NCI-H82 treated with DMSO at 0.1 percent for 48 hours (cell line): ENCODE results near the gene ZNF708.
"Not testable (repeated sequence)": the region's sequence is repeated elsewhere in the genome, so short reads cannot be mapped to it uniquely, and the experiment has no call there.

Experiments
- DNase-seq: peaks from one replicate; lab custom pipeline; 2025; ENCODE audit not compliant: unreplicated experiment; lab: John Stamatoyannopoulos, UW

ZNF708 gene

GRCh38 chr19:21260164-21260847 is 68.9 kb downstream of the ZNF708 start:
- DNase-seq, result no peak

- not testable (repeated sequence) for DNase-seq
Observed at GRCh38 chr19:21259421-21260124, 69.6 kb downstream of the ZNF708 start.

DNA sequence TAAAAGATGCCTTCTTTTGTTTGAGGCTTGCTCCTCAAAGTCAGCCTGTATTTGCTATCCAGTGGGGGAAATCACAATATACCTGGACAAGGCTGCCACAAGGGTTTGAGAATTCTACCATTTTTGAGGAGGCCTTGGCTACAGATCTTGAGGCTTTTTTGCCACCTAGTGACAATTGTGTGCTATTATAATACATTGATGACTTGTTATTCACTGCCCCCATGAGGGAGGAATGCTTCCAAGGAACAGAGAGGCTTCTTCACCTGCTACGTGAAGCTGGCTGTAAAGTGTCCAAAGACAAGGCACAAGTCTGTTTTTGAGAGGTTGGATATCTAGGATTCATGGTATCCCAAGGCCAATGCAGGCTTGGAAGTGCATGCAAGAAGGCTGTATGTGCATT is 72.5 kb downstream of the ZNF708 start:
- DNase-seq, result no peak
